ENCODE measurements around the gene SLC6A6.

Gene SLC6A6

DNA sequence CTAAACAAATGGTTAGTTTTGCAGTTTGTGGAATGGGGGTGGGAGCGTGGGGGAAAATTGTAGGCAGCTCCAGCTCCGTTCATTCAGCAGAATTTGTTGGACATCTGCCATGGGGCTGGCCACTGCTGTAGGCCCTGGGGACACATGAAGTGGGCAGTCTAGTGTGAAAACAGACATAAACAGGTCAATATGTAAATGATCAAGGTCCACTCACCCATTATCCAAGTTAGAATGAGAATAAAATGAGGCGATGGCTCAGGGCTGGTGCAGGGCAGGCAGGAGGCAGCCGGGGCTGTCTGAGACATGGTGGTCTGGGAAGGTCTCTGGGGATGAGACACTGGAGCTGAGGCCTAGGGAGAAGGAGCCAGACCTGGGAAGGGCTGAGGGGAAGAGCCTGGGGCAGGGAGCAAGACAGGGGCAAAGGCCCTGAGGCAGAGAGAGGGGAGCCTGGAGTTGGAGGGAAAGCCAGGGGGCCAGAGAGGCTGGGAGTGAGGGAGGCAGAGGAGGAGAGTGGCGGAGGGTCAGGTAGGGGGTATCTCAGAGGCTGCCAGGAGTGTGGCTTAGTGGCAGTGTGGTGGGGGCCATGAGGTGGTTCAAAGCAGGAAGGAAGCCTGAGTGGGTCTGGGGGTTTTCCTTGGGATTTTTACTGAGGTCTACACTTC is 6.2 kb upstream of the SLC6A6 start:
- no peak for DNase-seq (ENCODE audit: low read depth)
- TF ChIP-seq, protein P1, sequence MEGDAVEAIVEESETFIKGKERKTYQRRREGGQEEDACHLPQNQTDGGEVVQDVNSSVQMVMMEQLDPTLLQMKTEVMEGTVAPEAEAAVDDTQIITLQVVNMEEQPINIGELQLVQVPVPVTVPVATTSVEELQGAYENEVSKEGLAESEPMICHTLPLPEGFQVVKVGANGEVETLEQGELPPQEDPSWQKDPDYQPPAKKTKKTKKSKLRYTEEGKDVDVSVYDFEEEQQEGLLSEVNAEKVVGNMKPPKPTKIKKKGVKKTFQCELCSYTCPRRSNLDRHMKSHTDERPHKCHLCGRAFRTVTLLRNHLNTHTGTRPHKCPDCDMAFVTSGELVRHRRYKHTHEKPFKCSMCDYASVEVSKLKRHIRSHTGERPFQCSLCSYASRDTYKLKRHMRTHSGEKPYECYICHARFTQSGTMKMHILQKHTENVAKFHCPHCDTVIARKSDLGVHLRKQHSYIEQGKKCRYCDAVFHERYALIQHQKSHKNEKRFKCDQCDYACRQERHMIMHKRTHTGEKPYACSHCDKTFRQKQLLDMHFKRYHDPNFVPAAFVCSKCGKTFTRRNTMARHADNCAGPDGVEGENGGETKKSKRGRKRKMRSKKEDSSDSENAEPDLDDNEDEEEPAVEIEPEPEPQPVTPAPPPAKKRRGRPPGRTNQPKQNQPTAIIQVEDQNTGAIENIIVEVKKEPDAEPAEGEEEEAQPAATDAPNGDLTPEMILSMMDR (conservative IDR thresholded peaks at IDR 0.05; ENCODE audit: control insufficient read depth, insufficient read depth, low read depth, low read length), result no peak
- no peak overlapping the region for H3K4me3 ChIP-seq (ENCODE audit: control insufficient read depth, low read depth, low read length)

DNA sequence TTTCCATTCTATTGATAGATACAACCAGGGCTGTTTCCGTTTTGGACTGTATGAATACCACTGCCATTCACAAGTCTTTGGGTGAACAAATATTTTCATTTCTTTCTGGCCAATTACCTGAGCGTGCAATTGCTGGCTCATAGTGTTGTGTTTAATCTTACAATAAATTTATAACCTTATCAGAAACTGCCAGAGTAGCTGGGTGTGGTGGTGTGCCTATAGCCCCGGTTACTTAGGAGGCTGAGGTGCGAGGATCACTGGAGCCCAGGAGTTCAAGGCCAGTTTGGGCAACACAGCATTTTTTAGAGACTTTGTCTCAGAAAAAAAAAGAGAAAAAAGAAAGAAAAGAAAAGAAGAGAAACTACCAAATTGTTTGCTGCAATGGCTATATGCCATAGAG is 5.4 kb upstream of the SLC6A6 start:
- no peak for DNase-seq (ENCODE audit: low read depth)
- TF ChIP-seq, protein P1 (conservative IDR thresholded peaks at IDR 0.05; ENCODE audit: control insufficient read depth, insufficient read depth, low read depth, low read length), result no peak
- no peak overlapping the region for H3K4me3 ChIP-seq (ENCODE audit: control insufficient read depth, low read depth, low read length)

DNA sequence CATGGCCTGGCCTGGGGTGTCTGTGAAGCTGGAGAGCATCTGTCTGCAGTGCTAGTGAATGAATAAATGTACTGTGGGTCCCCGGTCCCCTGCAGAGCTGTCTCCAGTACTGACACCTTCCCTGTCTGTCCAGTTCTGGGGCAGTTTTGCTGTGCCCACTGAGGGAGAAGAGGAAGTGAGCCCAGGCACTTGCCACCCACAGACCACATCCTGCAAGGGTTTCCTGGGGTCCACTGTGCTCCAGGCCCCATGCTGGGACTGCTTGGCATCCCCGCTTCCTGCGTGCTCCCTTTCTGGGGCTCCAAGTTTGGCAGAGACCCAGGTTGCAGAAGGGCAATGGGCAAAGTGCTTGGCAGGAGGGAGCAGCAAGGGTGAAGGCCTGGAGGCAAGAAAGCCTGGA is 4.9 kb upstream of the SLC6A6 start:
- H3K4me3 ChIP-seq (ENCODE audit: control insufficient read depth, low read depth, low read length), result no peak overlapping the region
- TF ChIP-seq, protein P1 (conservative IDR thresholded peaks at IDR 0.05; ENCODE audit: control insufficient read depth, insufficient read depth, low read depth, low read length), result no peak
- no peak for DNase-seq (ENCODE audit: low read depth)

DNA sequence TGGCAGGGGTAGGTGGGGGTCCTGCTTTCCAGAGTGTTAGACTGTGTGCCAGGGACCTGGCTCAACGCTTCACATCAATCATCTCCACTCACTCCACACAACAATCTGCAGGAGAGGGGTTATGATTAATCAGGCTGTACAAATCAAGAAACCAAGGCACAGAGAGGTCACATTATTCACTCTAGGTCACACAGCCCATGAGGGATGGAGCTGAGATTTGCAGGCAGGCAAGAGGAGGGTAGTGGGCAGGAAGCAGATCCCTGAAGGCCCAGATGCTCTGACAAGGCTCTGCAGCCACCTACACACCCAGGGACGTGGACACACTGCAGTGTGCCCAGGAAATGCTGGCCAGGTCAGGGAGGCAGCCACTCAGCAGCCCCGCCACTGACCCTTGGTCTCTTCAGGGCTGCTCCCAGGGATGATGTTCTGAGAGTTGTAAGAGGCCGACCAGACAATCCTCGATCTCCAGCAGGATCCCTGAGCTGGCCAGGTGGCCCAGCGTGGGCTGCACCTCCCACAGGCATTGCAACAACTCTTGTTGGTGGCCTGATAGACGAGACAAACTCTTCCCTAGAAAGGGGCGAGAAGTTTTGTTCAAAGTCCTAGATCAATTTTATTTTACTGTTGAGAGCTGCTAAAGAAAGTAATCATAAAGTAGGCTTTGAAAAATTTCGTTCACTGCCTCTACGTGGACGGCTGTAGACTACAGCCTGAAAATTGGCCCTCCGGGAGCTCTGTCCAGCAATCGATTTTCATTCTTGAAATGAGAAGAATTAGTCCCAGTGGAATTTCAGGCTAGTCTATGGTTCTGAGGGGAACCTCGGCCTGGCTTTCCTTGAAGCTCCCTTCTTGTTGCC is 4.2 kb upstream of the SLC6A6 start:
- no peak overlapping the region for H3K4me3 ChIP-seq (ENCODE audit: control insufficient read depth, low read depth, low read length)
- TF ChIP-seq, protein P1 (conservative IDR thresholded peaks at IDR 0.05; ENCODE audit: control insufficient read depth, insufficient read depth, low read depth, low read length), result no peak
- DNase-seq (ENCODE audit: low read depth), result no peak

DNA sequence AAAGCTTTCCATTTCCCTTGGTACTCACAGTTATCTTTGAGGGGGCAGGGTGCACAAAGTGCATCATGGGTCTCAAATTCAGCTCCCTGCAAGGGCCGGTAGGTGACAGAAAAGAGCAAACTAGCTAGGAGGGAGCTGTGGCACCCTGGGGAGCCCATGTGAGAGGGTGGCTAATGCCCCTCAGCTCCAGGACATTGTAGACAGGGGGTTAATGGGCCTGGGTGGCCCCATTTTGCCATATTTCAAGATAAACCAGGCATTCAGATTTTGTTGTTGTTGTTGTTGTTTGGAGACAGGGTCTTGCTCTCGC is 3.7 kb upstream of the SLC6A6 start:
- no peak for DNase-seq (ENCODE audit: low read depth)
- TF ChIP-seq, protein P1 (conservative IDR thresholded peaks at IDR 0.05; ENCODE audit: control insufficient read depth, insufficient read depth, low read depth, low read length), result no peak
- no peak overlapping the region for H3K4me3 ChIP-seq (ENCODE audit: control insufficient read depth, low read depth, low read length)

DNA sequence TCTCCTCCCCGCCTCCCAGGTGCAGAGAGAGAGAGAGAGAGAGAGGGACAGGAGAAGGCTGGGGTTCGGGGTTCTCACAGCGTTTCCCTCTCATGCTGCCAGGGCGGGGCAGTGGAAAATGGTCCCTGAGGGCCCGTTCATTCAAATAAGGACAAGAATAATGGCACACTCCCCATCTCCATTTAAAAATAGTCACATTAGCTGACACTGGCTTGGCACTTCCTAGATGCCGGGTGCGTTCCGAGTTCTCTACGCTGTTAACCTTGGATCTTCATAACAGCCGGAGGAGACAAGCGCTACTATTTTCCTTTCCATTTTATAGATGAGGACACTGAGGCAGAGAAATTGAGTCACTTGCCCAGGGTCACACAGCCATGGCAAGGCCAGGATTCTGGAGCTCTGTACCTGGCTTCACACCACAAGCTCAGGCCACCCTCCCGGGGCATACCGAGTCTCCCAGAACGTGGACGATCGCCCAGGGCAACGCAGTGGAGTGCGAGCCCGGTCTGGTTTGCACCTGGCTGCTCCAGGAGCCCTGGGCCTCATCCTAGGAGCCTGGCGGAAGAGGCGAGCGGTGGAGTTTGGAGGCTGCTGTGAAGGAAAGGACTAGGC is 608 bp upstream of the SLC6A6 start:
- DNase-seq (ENCODE audit: low read depth), result no peak
- peak overlapping the region; percentile 21 for H3K4me3 ChIP-seq (ENCODE audit: control insufficient read depth, low read depth, low read length)
- TF ChIP-seq, protein P1 (conservative IDR thresholded peaks at IDR 0.05; ENCODE audit: control insufficient read depth, insufficient read depth, low read depth, low read length), result no peak

All from fibroblast of mammary gland (primary cell).